Inflammatory macrophage (primary cell): Measurements from ENCODE around the gene SIGLEC11.

Experiments
- DNase-seq, 2 donors: peaks; one replicate each; pipeline ENCODE4 v3.0.0-alpha.2; 2020 to 2022
- total RNA-seq, 18 experiments: gene quantifications; one replicate each; lab custom pipeline; 2026; ENCODE audit warnings: mixed read lengths in 6 of 18, inconsistent platforms in 2 of 18; lab: John Stamatoyannopoulos, UW

SIGLEC11 gene
- total RNA-seq = 0.49 to 23.1 (median 5.6) reads per million in 18 experiments

GRCh38 chr19:49960980-49961379 lies at the start of gene SIGLEC11:
SIGLEC11 (minus strand) TSS chr19:49961172; CDS start chr19:49961081, 91 bp downstream.
- peak; percentile 53 to 61 for DNase-seq

GRCh38 chr19:50008532-50008931 lies 47.6 kb upstream of the SIGLEC11 start:
- no peak for DNase-seq

- no peak for DNase-seq
Measured at GRCh38 chr19:50007947-50008346, 47.0 kb upstream of the SIGLEC11 start.

- DNase-seq = no peak
Measured at GRCh38 chr19:50007170-50007569, 46.2 kb upstream of the SIGLEC11 start.

GRCh38 chr19:50005428-50005827 lies 44.5 kb upstream of the SIGLEC11 start:
- DNase-seq = no peak

GRCh38 chr19:50003810-50004419 lies 42.9 kb upstream of the SIGLEC11 start:
- DNase-seq = peak; percentile 33 to 57

- no peak for DNase-seq
Measured at GRCh38 chr19:50003254-50003788, 42.3 kb upstream of the SIGLEC11 start.

GRCh38 chr19:50002386-50002960 lies 41.5 kb upstream of the SIGLEC11 start:
- no peak for DNase-seq

- DNase-seq = no peak
Measured at GRCh38 chr19:50001775-50002174, 40.8 kb upstream of the SIGLEC11 start.

- DNase-seq = peak in 1 of 2 donors; percentile 16
Measured at GRCh38 chr19:50000841-50001557, 40.0 kb upstream of the SIGLEC11 start.

GRCh38 chr19:50000038-50000840 lies 39.3 kb upstream of the SIGLEC11 start:
- no peak for DNase-seq

GRCh38 chr19:49999371-50000010 lies 38.5 kb upstream of the SIGLEC11 start:
- DNase-seq = no peak

GRCh38 chr19:49997709-49998108 lies 36.7 kb upstream of the SIGLEC11 start:
- peak; percentile 50 to 56 for DNase-seq

- DNase-seq = no peak
Measured at GRCh38 chr19:49988433-49988832, 27.5 kb upstream of the SIGLEC11 start.

- DNase-seq = no peak
Measured at GRCh38 chr19:49988007-49988406, 27.0 kb upstream of the SIGLEC11 start.

GRCh38 chr19:49987159-49987698 lies 26.3 kb upstream of the SIGLEC11 start:
- DNase-seq = peak; percentile 94 to 95

- no peak for DNase-seq
Measured at GRCh38 chr19:49986354-49986753, 25.4 kb upstream of the SIGLEC11 start.

- DNase-seq = peak in 1 of 2 donors; percentile 43
Measured at GRCh38 chr19:49985871-49986270, 24.9 kb upstream of the SIGLEC11 start.

GRCh38 chr19:49984491-49984890 lies 23.5 kb upstream of the SIGLEC11 start:
- no peak for DNase-seq

GRCh38 chr19:49983645-49984229 lies 22.8 kb upstream of the SIGLEC11 start:
- peak; percentile 82 to 86 for DNase-seq
